Measurements from ENCODE around the gene LRRN1.

- TF ChIP-seq CTCF (IDR thresholded peaks at IDR 0.05; ENCODE audit: poor library complexity, severe bottlenecking) (no peak), EP300 (conservative IDR thresholded peaks at IDR 0.05; ENCODE audit: poor library complexity, severe bottlenecking) (no peak), RAD21 (conservative IDR thresholded peaks at IDR 0.05) (no peak), EZH2 (IDR thresholded peaks at IDR 0.05; ENCODE audit: borderline replicate concordance, insufficient read depth, low read length, poor library complexity, severe bottlenecking) (no peak), REST (IDR thresholded peaks at IDR 0.05; ENCODE audit: borderline replicate concordance) (no peak), POLR2AphosphoS5 (IDR thresholded peaks at IDR 0.05) (no peak), SMC3 (conservative IDR thresholded peaks at IDR 0.05; ENCODE audit: poor library complexity) (no peak)
These were observed 7.6 kb downstream of the LRRN1 start for GRCh38 chr3:3806856-3807255.

Measured in neural cell (in vitro differentiated cells).